ENCODE measurements around the gene RPL13A. TPM values are rescaled to one million over a fixed set of nuclear protein-coding genes. Genes with fewer than 3 reads are reported as not detected.
A peak's percentile ranks its signal among the peaks of the same experiment; 100 is the strongest.
"Not testable (repeated sequence)": the region's sequence is repeated elsewhere in the genome, so short reads cannot be mapped to it uniquely, and the experiment has no call there.

RPL13A gene
- total RNA-seq, 3 donors from 2014 or later = 2,162 to 2,782 (median 2,296) TPM

DNA sequence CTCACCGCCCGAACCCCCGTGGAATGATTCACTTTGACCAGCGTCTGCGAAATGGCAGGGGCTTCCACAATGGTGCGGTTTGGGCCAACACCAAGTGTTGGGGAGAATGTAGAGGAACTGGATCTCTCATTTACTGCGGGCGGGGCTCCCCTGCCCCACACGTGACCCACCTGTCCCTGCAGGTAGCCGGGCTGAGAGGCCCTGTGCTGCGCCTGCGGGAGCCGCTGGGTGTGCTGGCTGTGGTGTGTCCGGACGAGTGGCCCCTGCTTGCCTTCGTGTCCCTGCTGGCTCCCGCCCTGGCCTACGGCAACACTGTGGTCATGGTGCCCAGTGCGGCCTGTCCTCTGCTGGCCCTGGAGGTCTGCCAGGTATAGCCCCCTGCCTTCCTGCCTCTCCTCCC is 19.2 kb upstream of the RPL13A start:
- H3K4me3 ChIP-seq = no peak overlapping the region
- DNase-seq = no peak
- H3K9me3 ChIP-seq = no peaks in the 10 kb centered on the region
- no peaks in the 10 kb centered on the region for H3K36me3 ChIP-seq (ENCODE audit: low read depth)
- intact Hi-C loops (cut with DNase I, micrococcal nuclease) = no loop called here
- peaks cover 6% of the 10 kb centered on the region for H3K4me1 ChIP-seq (ENCODE audit: low read depth)
- peak; percentile 3 for ATAC-seq
- TF ChIP-seq, protein P1, sequence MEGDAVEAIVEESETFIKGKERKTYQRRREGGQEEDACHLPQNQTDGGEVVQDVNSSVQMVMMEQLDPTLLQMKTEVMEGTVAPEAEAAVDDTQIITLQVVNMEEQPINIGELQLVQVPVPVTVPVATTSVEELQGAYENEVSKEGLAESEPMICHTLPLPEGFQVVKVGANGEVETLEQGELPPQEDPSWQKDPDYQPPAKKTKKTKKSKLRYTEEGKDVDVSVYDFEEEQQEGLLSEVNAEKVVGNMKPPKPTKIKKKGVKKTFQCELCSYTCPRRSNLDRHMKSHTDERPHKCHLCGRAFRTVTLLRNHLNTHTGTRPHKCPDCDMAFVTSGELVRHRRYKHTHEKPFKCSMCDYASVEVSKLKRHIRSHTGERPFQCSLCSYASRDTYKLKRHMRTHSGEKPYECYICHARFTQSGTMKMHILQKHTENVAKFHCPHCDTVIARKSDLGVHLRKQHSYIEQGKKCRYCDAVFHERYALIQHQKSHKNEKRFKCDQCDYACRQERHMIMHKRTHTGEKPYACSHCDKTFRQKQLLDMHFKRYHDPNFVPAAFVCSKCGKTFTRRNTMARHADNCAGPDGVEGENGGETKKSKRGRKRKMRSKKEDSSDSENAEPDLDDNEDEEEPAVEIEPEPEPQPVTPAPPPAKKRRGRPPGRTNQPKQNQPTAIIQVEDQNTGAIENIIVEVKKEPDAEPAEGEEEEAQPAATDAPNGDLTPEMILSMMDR (IDR thresholded peaks at IDR 0.05) = no peak

DNA sequence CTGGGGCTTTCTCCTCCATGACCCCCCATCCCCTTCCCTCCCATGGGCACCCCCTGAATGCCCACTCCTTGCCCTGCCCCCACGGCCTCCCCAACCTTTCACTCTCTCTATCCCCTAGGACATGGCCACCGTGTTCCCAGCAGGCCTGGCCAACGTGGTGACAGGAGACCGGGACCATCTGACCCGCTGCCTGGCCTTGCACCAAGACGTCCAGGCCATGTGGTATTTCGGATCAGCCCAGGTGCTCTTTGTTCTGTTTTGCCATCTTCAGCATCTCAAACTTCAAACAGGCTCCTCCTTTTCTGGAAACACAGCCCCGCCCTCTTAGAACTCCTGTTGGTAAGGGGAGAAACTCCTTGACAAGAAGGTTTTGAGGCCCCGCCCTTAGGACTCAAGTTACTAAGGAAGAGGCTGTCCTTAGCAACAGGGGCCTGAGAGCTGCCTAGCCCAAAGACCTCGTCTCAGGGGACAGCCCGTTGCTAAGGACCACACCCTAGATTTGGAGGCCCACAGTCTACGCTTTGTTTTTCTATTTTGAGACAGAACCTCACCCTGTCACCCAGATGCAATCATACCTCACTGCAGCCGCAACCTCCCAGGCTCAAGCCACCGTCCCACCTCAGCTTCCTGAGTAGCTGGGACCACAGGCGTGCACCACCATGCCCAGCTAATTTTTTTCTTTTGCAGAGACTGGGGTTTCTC is 18.5 kb upstream of the RPL13A start:
- intact Hi-C loops (cut with DNase I, micrococcal nuclease) = no loop called here

DNA sequence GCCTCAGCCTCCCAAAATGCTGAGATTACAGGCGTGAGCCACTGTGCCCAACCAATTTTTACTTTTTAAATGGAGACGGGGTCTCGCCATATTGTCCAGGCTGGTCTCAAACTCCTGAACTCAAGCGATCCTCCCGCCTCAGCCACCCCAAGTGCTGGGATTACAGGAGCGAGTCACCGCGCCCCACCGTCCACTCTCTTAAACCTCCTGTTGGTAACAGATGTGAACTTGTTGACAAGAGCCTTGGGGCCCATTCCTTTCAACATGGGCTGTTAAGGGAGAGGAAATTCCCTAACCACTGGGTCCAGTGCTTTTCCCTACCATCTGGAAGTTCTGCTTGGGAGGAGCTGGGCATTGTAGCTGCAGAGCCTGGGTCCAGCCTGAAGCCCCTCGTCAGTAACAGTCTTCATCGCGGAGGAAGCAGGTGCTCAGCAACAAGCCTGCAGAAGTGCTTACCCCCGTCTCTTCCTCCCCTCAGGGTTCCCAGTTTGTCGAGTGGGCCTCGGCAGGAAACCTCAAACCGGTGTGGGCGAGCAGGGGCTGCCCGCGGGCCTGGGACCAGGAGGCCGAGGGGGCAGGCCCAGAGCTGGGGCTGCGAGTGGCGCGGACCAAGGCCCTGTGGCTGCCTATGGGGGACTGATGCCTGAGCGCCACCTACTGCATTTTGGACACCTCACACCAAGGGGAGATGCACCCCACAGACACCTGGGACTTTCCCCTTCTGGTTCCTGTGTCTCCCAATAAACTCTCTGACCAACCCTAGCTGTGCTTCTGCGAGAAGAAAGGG is 17.4 kb upstream of the RPL13A start:
- Histone ChIP-seq H3K9me3 (no peaks in the 10 kb centered on the region), H3K4me3 (no peak overlapping the region), H3K36me3 (ENCODE audit: low read depth) (no peaks in the 10 kb centered on the region), H3K4me1 (ENCODE audit: low read depth) (peaks cover 11% of the 10 kb centered on the region)
- ATAC-seq (peak; percentile 53), DNase-seq (peak; percentile 57 to 87 (median 77))
- intact Hi-C loops (cut with DNase I, micrococcal nuclease) = no loop called here
- TF ChIP-seq, protein P1 (IDR thresholded peaks at IDR 0.05) = peak; percentile 7

More for the DNA sequence above, 18.5 kb upstream of the RPL13A start:
- DNase-seq = peak; percentile 59 to 85 (median 67)
- TF ChIP-seq, protein P1 (IDR thresholded peaks at IDR 0.05) = no peak
- ATAC-seq = peak; percentile 68
- Histone ChIP-seq H3K4me3 (no peak overlapping the region), H3K9me3 (no peaks in the 10 kb centered on the region), H3K36me3 (ENCODE audit: low read depth) (no peaks in the 10 kb centered on the region), H3K4me1 (ENCODE audit: low read depth) (peaks cover 11% of the 10 kb centered on the region)

DNA sequence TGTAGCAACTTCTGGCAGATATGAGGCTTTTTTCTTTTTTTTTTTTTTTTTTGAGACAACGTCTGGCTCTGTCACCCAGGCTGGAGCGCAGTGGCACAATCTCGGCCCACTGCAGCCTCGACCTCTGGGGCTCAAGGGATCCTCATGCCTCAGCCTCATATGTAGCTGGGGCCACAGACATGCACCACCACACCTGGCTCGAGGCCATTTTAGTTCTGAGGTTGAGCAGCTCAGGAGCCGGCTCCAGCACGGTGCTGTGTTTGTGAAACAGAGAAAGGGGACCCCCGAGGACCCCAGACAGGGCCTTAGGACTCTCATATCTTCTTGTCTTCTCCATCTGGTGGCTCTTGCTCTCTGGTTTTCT is 16.8 kb upstream of the RPL13A start:
- peaks cover 11% of the 10 kb centered on the region for H3K4me1 ChIP-seq (ENCODE audit: low read depth)
- TF ChIP-seq, protein P1 (IDR thresholded peaks at IDR 0.05) = no peak
- no peak for DNase-seq
- ATAC-seq = no peak
- H3K36me3 ChIP-seq (ENCODE audit: low read depth) = no peaks in the 10 kb centered on the region
- intact Hi-C loops (cut with DNase I, micrococcal nuclease) = no loop called here
- no peak overlapping the region for H3K4me3 ChIP-seq
- no peaks in the 10 kb centered on the region for H3K9me3 ChIP-seq

DNA sequence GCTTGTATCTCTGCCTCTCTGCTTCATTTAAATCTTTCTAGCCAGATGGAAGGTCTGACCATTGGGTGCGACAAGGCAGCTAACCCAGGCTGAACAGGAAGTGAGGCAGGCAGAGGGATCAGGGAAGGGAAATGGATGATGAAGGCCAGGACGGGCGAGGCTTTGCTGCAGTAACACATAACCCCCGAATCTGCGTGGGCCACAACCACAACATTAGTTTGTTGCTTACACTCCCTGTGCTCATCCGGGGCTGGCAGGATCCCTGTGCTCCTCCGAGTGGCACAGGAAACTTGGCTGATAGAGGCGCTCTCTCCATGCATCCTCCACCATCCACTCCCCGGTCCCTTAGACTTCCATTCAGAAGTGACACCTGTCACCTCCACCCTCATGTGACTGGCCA is 14.5 kb upstream of the RPL13A start:
- Histone ChIP-seq H3K4me1 (ENCODE audit: low read depth) (peaks cover 11% of the 10 kb centered on the region), H3K4me3 (no peak overlapping the region), H3K36me3 (ENCODE audit: low read depth) (no peaks in the 10 kb centered on the region), H3K9me3 (no peaks in the 10 kb centered on the region)
- intact Hi-C loops (cut with DNase I, micrococcal nuclease) = no loop called here
- DNase-seq = no peak
- TF ChIP-seq, protein P1 (IDR thresholded peaks at IDR 0.05) = no peak
- no peak for ATAC-seq

DNA sequence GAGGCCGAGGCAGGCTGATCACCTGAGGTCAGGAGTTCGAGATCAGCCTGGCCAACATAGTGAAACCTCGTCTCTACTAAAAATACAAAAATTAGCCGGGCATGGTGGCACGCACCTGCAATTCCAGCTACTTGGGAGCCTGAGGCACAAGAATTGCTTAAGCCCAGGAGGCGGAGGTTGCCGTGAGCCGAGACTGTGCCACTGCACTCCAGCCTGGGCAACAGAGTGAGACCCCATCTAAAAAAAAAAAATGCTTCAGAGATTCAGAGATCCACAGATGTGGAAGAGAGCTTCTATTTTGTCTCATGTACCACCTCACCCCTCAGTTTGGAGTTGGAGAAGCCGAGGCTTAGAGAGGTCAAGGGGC is 13.9 kb upstream of the RPL13A start:
- H3K9me3 ChIP-seq; H3K4me3 ChIP-seq; DNase-seq; intact Hi-C loops (cut with DNase I, micrococcal nuclease); H3K36me3 ChIP-seq (ENCODE audit: low read depth); ATAC-seq: not testable (repeated sequence)
- peaks cover 12% of the 10 kb centered on the region for H3K4me1 ChIP-seq (ENCODE audit: low read depth)
